Bronchial epithelial cell (primary cell): Measurements from ENCODE around the gene PRDM2. TPM values are rescaled to one million over a fixed set of nuclear protein-coding genes. Genes with fewer than 3 reads are reported as not detected.

Experiments
- DNase-seq: peaks from one replicate; pipeline ENCODE4 v3.0.0-alpha.2; 2010; ENCODE audit warnings: low read depth
- FAIRE-seq: peaks from 2 replicates; lab custom pipeline; 2011; peaks lifted over from hg19 to GRCh38; lab: Jason Lieb, UNC
- H3K27me3 ChIP-seq: 2 replicates; pipeline ENCODE4 v1.5.1; 2011; ENCODE audit warnings: low read length; ENCODE audit not compliant: control insufficient read depth, insufficient read depth
- H3K36me3 ChIP-seq: 2 replicates; pipeline ENCODE4 v1.5.1; 2011; ENCODE audit warnings: low read length; ENCODE audit not compliant: control insufficient read depth, insufficient read depth
- H3K4me3 ChIP-seq: 2 replicates; pipeline ENCODE4 v1.5.1; 2011; ENCODE audit warnings: mild to moderate bottlenecking, low read depth, low read length, control low read depth
- total RNA-seq: library from RNA; depleted of rRNA; stranded (reverse); fragments of >200 nt; gene quantifications from 2 replicates; pipeline ENCODE4 v1.2.1, GENCODE V29; 2014
- TF ChIP-seq, protein P1 (sequence below): IDR thresholded peaks from 2 replicates; pipeline ENCODE4 v1.5.1; 2011; ENCODE audit warnings: mild to moderate bottlenecking, moderate library complexity, low read length, control low read depth, inconsistent platforms; ENCODE audit not compliant: insufficient read depth, severe bottlenecking

PRDM2 gene
- total RNA-seq, 1 donor from 2014 or later: 7.1 TPM

DNA sequence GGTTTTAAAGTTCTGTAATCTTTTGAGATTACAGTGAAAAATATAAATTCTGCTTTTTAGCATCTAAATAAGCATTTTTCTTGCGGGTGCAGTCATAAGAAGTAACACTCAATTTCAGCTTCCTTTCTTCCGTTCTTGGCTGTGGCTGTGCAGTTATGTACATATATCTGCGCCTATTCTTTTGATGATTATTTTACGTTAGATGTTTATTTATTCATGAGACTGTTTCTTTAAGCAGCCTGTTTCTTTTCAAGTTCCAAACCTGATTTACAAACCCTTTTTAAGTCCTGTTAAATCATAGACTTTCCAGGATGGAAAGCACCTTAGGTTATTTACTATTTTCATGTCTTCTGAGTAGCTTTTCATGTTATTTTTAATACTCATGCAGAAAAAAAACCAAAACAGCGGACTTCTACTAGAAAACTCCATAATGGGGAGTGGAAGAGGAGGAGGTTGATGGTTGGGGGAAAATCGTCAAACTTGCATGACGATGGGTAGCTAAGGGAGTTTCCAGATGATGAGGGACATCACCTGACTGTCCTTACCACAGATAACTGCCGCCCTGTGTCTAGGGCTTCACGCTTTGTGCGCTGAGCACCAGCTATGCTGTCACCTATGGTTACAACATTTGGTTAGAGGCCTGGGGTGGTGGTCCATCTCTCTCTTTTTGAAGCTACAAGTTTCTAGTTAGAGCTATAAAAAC, 2.6 kb downstream of the PRDM2 start:
- TF ChIP-seq, protein P1, sequence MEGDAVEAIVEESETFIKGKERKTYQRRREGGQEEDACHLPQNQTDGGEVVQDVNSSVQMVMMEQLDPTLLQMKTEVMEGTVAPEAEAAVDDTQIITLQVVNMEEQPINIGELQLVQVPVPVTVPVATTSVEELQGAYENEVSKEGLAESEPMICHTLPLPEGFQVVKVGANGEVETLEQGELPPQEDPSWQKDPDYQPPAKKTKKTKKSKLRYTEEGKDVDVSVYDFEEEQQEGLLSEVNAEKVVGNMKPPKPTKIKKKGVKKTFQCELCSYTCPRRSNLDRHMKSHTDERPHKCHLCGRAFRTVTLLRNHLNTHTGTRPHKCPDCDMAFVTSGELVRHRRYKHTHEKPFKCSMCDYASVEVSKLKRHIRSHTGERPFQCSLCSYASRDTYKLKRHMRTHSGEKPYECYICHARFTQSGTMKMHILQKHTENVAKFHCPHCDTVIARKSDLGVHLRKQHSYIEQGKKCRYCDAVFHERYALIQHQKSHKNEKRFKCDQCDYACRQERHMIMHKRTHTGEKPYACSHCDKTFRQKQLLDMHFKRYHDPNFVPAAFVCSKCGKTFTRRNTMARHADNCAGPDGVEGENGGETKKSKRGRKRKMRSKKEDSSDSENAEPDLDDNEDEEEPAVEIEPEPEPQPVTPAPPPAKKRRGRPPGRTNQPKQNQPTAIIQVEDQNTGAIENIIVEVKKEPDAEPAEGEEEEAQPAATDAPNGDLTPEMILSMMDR: no peak
- DNase-seq (no peak), FAIRE-seq (no peak)
- H3K4me3 ChIP-seq: no peak overlapping the region
- no peaks in the 10 kb centered on the region for H3K27me3 ChIP-seq
- H3K36me3 ChIP-seq: no peaks in the 10 kb centered on the region

DNA sequence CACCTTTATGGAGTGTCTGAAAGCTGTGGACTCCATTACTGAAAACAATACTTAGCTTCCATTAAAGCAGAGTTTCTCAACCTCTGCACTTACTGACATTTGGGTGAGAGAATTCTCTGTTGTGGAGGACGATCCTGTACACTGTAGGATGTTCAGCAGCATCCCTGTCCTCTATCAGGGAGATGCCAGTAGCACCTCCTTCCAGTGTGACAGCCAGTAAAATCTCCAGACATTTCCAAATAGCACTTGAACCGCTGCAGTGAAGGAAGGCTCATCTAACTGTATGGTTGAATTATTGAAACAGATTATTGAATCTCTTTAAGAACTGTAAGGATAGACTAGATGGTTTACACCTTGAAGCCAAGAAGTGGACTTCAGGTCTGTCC, 3.1 kb downstream of the PRDM2 start:
- FAIRE-seq: no peak
- TF ChIP-seq, protein P1: no peak
- no peaks in the 10 kb centered on the region for H3K27me3 ChIP-seq
- DNase-seq: no peak
- no peaks in the 10 kb centered on the region for H3K36me3 ChIP-seq
- no peak overlapping the region for H3K4me3 ChIP-seq

DNA sequence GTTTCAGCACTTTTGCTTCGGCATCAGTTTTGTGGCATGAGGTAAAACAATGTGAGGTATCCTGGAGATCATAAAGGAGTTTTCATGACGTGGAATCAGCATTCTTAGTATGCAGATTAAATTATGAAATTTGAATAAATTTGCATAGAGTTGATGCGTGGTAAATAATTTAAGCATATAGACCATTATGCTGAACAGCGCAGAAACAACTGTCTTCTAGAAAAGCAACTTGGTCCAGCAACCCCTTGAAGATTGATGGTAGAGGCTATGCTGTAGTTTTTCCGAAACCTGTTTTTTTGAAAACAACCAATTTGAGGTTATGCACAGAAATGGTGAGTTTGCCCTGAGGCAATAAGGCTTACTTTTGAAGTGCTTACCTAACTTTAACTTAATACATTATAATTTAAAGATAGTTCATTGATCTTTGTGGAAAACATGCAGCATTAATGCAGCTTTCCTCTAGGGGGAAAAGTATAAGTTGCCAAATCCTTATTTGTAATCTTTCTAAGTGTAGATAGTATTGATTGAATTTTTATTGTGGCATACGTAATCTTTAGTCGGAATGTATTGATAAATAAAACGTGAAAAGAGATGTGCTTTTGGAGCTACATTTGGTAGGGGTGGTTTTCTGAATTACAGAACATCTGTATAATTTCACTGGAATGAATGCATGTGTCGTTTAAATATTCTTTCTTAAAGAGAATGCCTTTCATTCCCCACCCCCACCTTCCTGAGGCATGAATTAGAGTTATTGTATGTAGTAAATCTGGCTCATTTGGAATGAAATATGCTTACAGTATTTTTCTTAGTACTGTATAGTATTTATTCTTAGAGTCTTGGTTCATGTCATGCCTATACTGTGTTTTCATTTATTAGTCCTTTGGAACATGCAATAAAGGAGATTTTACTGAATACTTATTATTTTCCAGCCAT, 3.8 kb downstream of the PRDM2 start:
- no peak overlapping the region for H3K4me3 ChIP-seq
- TF ChIP-seq, protein P1: no peak
- no peaks in the 10 kb centered on the region for H3K27me3 ChIP-seq
- no peak for FAIRE-seq
- no peak for DNase-seq
- no peaks in the 10 kb centered on the region for H3K36me3 ChIP-seq

DNA sequence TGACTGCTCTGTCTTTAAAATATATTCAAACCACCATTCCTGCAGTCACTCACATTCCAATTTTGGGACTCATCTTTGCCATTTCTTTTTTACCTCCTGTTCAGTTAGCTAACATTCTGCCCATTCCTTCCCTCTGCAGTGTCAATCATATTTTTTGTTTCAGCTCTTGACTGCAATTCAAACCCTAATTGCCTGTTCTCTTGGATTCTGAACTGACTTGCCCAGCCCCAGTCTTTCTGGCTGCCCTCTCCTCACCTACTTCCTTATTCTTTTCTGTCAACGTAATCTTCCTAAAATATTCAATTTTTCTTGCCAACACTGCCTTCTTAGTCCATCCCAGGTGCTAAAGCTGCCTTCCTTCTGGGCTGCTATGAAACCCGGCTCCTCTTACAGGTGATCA, 6.1 kb downstream of the PRDM2 start:
- Histone ChIP-seq H3K4me3 (no peak overlapping the region), H3K36me3 (no peaks in the 10 kb centered on the region), H3K27me3 (no peaks in the 10 kb centered on the region)
- DNase-seq (peak; percentile 39), FAIRE-seq (no peak)
- TF ChIP-seq, protein P1: no peak

DNA sequence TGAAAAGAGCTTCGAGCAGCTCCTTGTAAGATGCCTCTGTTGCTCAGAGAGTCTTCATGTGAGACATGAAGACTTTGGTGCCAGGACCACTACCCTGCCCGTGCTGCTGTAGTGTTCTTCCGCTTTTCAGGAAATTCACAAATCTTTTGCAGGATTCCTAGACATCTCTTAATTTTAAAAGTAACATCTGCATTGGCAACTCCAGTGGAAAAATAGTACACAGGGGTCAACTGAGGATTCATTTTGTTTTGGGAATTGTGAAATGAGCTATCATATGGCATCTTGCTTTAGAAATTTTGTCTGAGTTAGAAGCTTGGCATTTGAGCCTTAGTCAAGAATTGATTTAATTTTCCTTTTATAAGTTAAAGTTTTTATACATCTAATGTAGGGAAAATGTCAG, 7.2 kb downstream of the PRDM2 start:
- TF ChIP-seq, protein P1: no peak
- FAIRE-seq (no peak), DNase-seq (no peak)
- Histone ChIP-seq H3K4me3 (no peak overlapping the region), H3K27me3 (no peaks in the 10 kb centered on the region), H3K36me3 (no peaks in the 10 kb centered on the region)
